Astrocyte (in vitro differentiated cells and primary cell): ENCODE data around the gene PCDH17. TPM values are rescaled to one million over a fixed set of nuclear protein-coding genes. Genes with fewer than 3 reads are reported as not detected.

Source experiments
- DNase-seq: peaks from one replicate; pipeline ENCODE4 v3.0.0-alpha.2; 2010; ENCODE audit warnings: low read depth
- FAIRE-seq: peaks from 2 replicates; lab custom pipeline; 2011; peaks lifted over from hg19 to GRCh38; lab: Jason Lieb, UNC
- H2AFZ ChIP-seq: 2 replicates; pipeline ENCODE4 v1.6.0; 2012; ENCODE audit warnings: low read depth, low read length, inconsistent platforms
- H3K27ac ChIP-seq: 2 replicates; pipeline ENCODE4 v1.5.1; 2011; ENCODE audit warnings: low read depth, low read length, inconsistent platforms
- H3K27me3 ChIP-seq: 2 replicates; pipeline ENCODE4 v1.6.0; 2011; ENCODE audit warnings: low read length, inconsistent platforms; ENCODE audit not compliant: insufficient read depth
- H3K36me3 ChIP-seq: 2 replicates; pipeline ENCODE4 v1.5.1; 2011; ENCODE audit warnings: low read length, inconsistent platforms; ENCODE audit not compliant: insufficient read depth
- H3K4me1 ChIP-seq: 2 replicates; pipeline ENCODE4 v1.5.1; 2011; ENCODE audit warnings: low read length, inconsistent platforms; ENCODE audit not compliant: insufficient read depth
- H3K4me2 ChIP-seq: 2 replicates; pipeline ENCODE4 v1.6.0; 2012; ENCODE audit warnings: low read length, inconsistent platforms
- H3K4me3 ChIP-seq: 2 replicates; pipeline ENCODE4 v1.5.1; 2011; ENCODE audit warnings: low read depth, mild to moderate bottlenecking, low read length, inconsistent platforms; ENCODE audit not compliant: insufficient read depth
- H3K79me2 ChIP-seq: 2 replicates; pipeline ENCODE4 v1.6.0; 2012; ENCODE audit warnings: mild to moderate bottlenecking, low read length, inconsistent platforms; ENCODE audit not compliant: insufficient read depth
- H3K9ac ChIP-seq: 2 replicates; pipeline ENCODE4 v1.6.0; 2012; ENCODE audit warnings: mild to moderate bottlenecking, low read length, inconsistent platforms
- H3K9me3 ChIP-seq: 2 replicates; pipeline ENCODE4 v1.5.1; 2012; ENCODE audit warnings: low read depth, mild to moderate bottlenecking, low read length, inconsistent platforms; ENCODE audit not compliant: insufficient read depth
- H4K20me1 ChIP-seq: 2 replicates; pipeline ENCODE4 v1.6.0; 2012; ENCODE audit warnings: low read length, inconsistent platforms; ENCODE audit not compliant: insufficient read depth
- H3K27ac Mint-ChIP-seq: one replicate; pipeline ENCODE4 v1.8.0; 2021; ENCODE audit warnings: mild to moderate bottlenecking, mixed read lengths; ENCODE audit not compliant: unreplicated experiment
- H3K27me3 Mint-ChIP-seq: one replicate; pipeline ENCODE4 v1.8.0; 2021; ENCODE audit warnings: low read depth, mixed read lengths; ENCODE audit not compliant: unreplicated experiment
- H3K36me3 Mint-ChIP-seq: one replicate; pipeline ENCODE4 v1.8.0; 2021; ENCODE audit warnings: low read depth, mixed read lengths; ENCODE audit not compliant: unreplicated experiment
- H3K4me1 Mint-ChIP-seq: one replicate; pipeline ENCODE4 v1.8.0; 2021; ENCODE audit warnings: low read depth, mixed read lengths; ENCODE audit not compliant: unreplicated experiment
- H3K4me3 Mint-ChIP-seq: one replicate; pipeline ENCODE4 v1.8.0; 2021; ENCODE audit warnings: mild to moderate bottlenecking, moderate library complexity, mixed read lengths; ENCODE audit not compliant: unreplicated experiment
- H3K9me3 Mint-ChIP-seq: one replicate; pipeline ENCODE4 v1.8.0; 2021; ENCODE audit warnings: mild to moderate bottlenecking, mixed read lengths; ENCODE audit not compliant: unreplicated experiment
- CTCF ChIP-seq: IDR thresholded peaks from 2 replicates; pipeline ENCODE4 v1.5.1; 2011; ENCODE audit warnings: low read depth, mild to moderate bottlenecking, inconsistent platforms, low read length, moderate library complexity; ENCODE audit not compliant: insufficient read depth
- EZH2 ChIP-seq: IDR thresholded peaks from 2 replicates; pipeline ENCODE4 v1.6.1; 2012; ENCODE audit warnings: mild to moderate bottlenecking, low read length, inconsistent platforms; ENCODE audit not compliant: insufficient read depth
- total RNA-seq: library from RNA; stranded (reverse); gene quantifications from 2 replicates; pipeline ENCODE4 v1.2.1, GENCODE V29; 2021

Gene PCDH17
- total RNA-seq, 1 donor from 2014 or later = 2.1 TPM

DNA sequence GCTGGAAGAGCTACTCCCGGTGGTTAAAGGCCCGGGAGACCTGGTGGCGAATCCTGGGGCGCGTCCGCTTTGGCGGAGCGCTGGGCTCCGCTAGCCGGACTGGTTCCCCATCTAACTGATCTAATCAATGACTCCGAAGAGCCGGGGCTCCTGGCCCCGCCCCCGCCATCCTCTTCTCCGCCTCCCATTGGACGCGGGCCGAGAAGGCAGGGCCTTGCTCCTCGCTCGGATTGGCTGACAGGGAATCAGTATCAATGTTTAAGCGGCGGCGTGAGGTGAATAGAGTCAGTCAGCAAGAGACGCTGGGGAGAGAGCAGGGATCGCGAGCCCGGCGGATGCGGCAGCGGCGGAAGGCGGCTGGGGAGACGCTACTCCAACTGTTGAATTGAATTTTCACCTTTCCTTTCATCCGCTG, 1.7 kb upstream of the PCDH17 start:
- no peak for FAIRE-seq

DNA sequence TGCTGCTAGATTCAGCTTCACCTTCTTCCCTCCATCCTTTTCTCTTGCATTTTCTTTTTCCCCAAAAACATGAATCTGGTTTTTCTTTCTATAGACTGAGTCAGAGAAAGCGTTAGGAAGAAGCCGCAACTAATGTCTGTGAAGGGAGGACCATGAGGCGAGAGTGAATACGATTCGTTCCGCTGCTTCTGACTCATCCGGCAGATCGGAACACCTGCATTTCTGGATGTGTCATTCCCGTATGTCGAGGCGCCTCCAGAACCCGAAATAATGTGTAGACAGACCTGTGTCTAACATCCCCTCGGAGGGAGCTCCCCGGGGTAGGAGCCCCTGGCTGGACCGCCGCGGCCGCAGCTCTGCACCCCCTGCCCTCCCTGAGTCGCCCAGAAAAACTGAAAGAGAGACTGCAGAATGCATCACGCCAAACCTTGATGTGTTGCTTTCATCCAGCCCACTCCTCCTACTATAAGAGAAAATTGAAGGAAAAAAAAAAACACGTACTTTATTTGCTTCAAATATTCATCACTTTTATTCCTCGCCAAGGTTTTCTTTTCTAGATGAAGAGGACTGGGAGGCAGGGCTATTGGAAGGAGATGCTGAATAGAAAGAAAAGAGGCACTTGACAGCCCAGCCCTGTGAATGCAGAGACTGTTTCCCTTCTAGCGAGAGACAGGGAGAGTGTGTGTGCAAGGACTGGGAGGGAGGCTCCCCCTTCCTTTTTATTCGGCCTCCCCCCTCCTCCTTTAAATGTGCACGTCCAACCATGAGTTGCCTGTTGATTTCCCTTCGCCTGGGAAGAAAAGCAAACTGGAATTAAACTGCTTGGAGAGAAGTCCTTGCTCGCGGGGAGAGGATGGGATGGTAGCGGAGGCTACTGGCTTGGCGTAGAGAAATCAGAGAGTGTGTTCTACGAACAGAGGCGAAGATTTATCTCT, 616 bp upstream of the PCDH17 start:
- Histone ChIP-seq H3K27ac (no peak overlapping the region), H4K20me1 (no peaks in the 10 kb centered on the region), H3K9ac (peak overlapping the region; percentile 69), H2AFZ (peak overlapping the region; percentile 82), H3K79me2 (no peaks in the 10 kb centered on the region), H3K4me1 (peaks cover 20% of the 10 kb centered on the region), H3K36me3 (no peaks in the 10 kb centered on the region), H3K4me3 (peak overlapping the region; percentile 73), H3K9me3 (peaks cover 9% of the 10 kb centered on the region), H3K4me2 (peak overlapping the region; percentile 94), H3K27me3 (peaks cover 32% of the 10 kb centered on the region)
- no peaks in the 10 kb centered on the region for H3K4me1 Mint-ChIP-seq
- H3K27me3 Mint-ChIP-seq = peaks cover 36% of the 10 kb centered on the region
- no peaks in the 10 kb centered on the region for H3K36me3 Mint-ChIP-seq
- peak overlapping the region; percentile 93 for H3K4me3 Mint-ChIP-seq
- TF ChIP-seq EZH2 (no peak), CTCF (no peak)
- peak; percentile 79 for DNase-seq
- peak overlapping the region; percentile 21 for H3K27ac Mint-ChIP-seq
- peaks cover 17% of the 10 kb centered on the region for H3K9me3 Mint-ChIP-seq
- no peak for FAIRE-seq

More for the DNA sequence above, 1.7 kb upstream of the PCDH17 start:
- Mint-ChIP-seq H3K27me3 (peaks cover 35% of the 10 kb centered on the region), H3K27ac (no peak overlapping the region), H3K36me3 (no peaks in the 10 kb centered on the region), H3K9me3 (peaks cover 17% of the 10 kb centered on the region), H3K4me1 (no peaks in the 10 kb centered on the region), H3K4me3 (peak overlapping the region; percentile 93)
- H3K4me1 ChIP-seq = peaks cover 20% of the 10 kb centered on the region
- H3K9me3 ChIP-seq = peaks cover 9% of the 10 kb centered on the region
- peak overlapping the region; percentile 94 for H3K4me2 ChIP-seq
- H3K9ac ChIP-seq = peak overlapping the region; percentile 69
- H3K27me3 ChIP-seq = peaks cover 28% of the 10 kb centered on the region
- peak overlapping the region; percentile 73 for H3K4me3 ChIP-seq
- no peaks in the 10 kb centered on the region for H3K36me3 ChIP-seq
- peak; percentile 87 for DNase-seq
- H3K79me2 ChIP-seq = no peaks in the 10 kb centered on the region
- H4K20me1 ChIP-seq = no peaks in the 10 kb centered on the region
- H2AFZ ChIP-seq = peak overlapping the region; percentile 96
- H3K27ac ChIP-seq = no peak overlapping the region
- no peak for TF ChIP-seq EZH2
- no peak for TF ChIP-seq CTCF
